GM06990 (cell line): Measurements from ENCODE around the gene ACYP2.

Experiments used
- DNase-seq: peaks from one replicate; pipeline ENCODE4 v3.0.0-alpha.2; 2011; ENCODE audit not compliant: insufficient read length; ENCODE audit errors: extremely low read depth
- H3K27me3 ChIP-seq: replicated peaks from 2 replicates; pipeline ENCODE4 v1.6.0; 2011; ENCODE audit warnings: low read length; ENCODE audit not compliant: control insufficient read depth, insufficient read depth
- H3K36me3 ChIP-seq: 2 replicates; pipeline ENCODE4 v1.5.1; 2011; ENCODE audit warnings: low read length; ENCODE audit not compliant: control insufficient read depth, insufficient read depth
- H3K4me3 ChIP-seq: replicated peaks from 2 replicates; pipeline ENCODE4 v1.5.1; 2011; ENCODE audit warnings: low read depth, mild to moderate bottlenecking, control low read depth, low read length
- CTCF ChIP-seq: IDR thresholded peaks from 2 replicates; pipeline ENCODE4 v1.5.1; 2011; ENCODE audit warnings: low read length, control low read depth, mild to moderate bottlenecking, inconsistent platforms; ENCODE audit not compliant: insufficient read depth, poor library complexity, severe bottlenecking

Gene ACYP2

GRCh38 chr2:54076586-54076985 lies 38.8 kb upstream of the ACYP2 start:
- Histone ChIP-seq H3K4me3 (no peak overlapping the region), H3K27me3 (no peaks in the 10 kb centered on the region), H3K36me3 (no peaks in the 10 kb centered on the region)
- no peak for TF ChIP-seq CTCF
- no peak for DNase-seq

DNA sequence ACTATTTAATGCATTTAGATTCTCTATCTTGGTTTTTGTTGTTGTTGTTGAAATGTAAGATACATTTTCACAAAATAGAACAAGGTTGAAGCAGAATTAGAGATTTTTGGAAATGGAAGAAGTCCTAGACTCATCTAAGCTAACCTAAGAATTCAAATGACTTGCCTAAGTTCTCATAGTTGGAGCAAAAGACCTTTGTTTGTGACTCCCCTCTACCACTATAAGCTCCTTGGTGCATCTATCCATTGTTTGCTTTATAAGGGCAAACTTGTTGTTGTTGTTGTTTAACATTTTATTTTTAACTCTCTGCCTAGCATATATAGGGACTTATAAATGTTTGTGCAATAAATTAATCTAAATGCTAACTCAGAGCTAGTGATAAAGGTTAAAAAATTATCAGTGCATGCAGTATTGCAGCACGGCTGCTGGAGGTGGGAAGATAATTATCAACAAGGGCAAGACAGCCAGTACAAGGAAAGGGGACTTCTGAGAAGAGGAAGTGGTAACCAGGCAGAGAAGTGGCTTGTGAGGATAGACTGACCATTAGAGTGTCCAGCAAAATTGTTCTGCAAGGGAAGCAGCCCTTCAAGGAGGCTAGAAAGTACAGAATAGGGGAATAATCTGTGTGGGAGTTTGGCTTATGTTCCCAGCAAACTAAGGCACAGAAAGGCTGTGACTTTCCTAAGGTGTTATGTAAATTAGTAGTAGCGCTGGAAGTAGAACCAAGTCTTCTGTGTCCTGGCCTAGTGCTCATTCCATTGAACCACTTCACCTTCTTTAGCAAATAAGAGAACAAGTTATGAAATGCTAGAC lies 38.1 kb upstream of the ACYP2 start:
- TF ChIP-seq CTCF, result no peak
- Histone ChIP-seq H3K27me3 (no peaks in the 10 kb centered on the region), H3K4me3 (no peak overlapping the region), H3K36me3 (no peaks in the 10 kb centered on the region)
- DNase-seq, result no peak

- no peak for DNase-seq
- no peaks in the 10 kb centered on the region for H3K36me3 ChIP-seq
- no peaks in the 10 kb centered on the region for H3K27me3 ChIP-seq
- no peak overlapping the region for H3K4me3 ChIP-seq
- no peak for TF ChIP-seq CTCF
Observed at GRCh38 chr2:54079331-54079730, 36.1 kb upstream of the ACYP2 start.

- Histone ChIP-seq H3K4me3 (no peak overlapping the region), H3K36me3 (no peaks in the 10 kb centered on the region), H3K27me3 (no peaks in the 10 kb centered on the region)
- peak; percentile 81 for DNase-seq
- no peak for TF ChIP-seq CTCF
Observed at GRCh38 chr2:54081574-54081973, 33.8 kb upstream of the ACYP2 start.

GRCh38 chr2:54083021-54083420 lies 32.4 kb upstream of the ACYP2 start:
- no peak for TF ChIP-seq CTCF
- DNase-seq, result no peak
- Histone ChIP-seq H3K36me3 (no peaks in the 10 kb centered on the region), H3K4me3 (no peak overlapping the region), H3K27me3 (no peaks in the 10 kb centered on the region)
